ENCODE results near the gene ARHGEF16. TPM values are rescaled to one million over a fixed set of nuclear protein-coding genes. Genes with fewer than 3 reads are reported as not detected.

Gene ARHGEF16
- total RNA-seq, 1 donor from 2014 or later = 1.3 TPM

DNA sequence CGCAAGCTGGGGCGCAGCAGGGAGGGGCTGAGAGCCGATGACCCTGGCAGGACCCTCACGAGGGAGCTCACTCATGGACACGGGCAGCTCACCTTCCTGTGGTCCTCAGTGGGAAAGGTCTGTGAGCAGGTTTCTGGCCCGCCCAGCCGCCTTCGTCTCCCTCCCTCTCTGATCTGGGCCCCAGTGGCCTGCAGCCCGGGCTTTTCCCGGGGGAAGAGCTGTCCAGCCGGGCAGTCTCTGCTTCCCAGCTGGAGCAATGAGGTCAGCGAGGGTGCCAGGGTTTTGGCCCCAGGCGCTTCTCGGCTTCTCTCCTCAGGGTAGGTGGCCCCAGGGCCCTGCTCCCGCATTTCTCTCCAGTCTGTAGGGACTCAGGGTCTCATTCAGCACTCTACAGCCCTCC is 22.2 kb upstream of the ARHGEF16 start:
- H2AFZ ChIP-seq (replicated peaks) = no peak overlapping the region
- H3K36me3 ChIP-seq = no peaks in the 10 kb centered on the region
- no peak overlapping the region for H3K4me3 ChIP-seq
- TF ChIP-seq EZH2 (IDR thresholded peaks at IDR 0.05) = no peak
- Mint-ChIP-seq H3K9me3 (no peaks in the 10 kb centered on the region), H3K4me1 (peaks cover 13% of the 10 kb centered on the region), H3K27me3 (ENCODE audit: insufficient read depth, low read depth) (peaks cover 7% of the 10 kb centered on the region), H3K4me3 (no peak overlapping the region), H3K27ac (no peak overlapping the region), H3K36me3 (no peaks in the 10 kb centered on the region)
- no peak for DNase-seq (ENCODE audit: low spot score)
- H3K9me3 ChIP-seq (ENCODE audit: low read depth) = no peaks in the 10 kb centered on the region
- H3K79me2 ChIP-seq (ENCODE audit: low read depth) = no peaks in the 10 kb centered on the region
- H3K27ac ChIP-seq = no peak overlapping the region
- peaks cover 9% of the 10 kb centered on the region for H3K4me1 ChIP-seq
- H3K4me2 ChIP-seq = no peak overlapping the region
- H3F3A ChIP-seq (ENCODE audit: low read depth) = no peaks in the 10 kb centered on the region
- H4K20me1 ChIP-seq (ENCODE audit: low read depth) = no peaks in the 10 kb centered on the region
- no peaks in the 10 kb centered on the region for H3K27me3 ChIP-seq
- no peak overlapping the region for H3K9ac ChIP-seq

DNA sequence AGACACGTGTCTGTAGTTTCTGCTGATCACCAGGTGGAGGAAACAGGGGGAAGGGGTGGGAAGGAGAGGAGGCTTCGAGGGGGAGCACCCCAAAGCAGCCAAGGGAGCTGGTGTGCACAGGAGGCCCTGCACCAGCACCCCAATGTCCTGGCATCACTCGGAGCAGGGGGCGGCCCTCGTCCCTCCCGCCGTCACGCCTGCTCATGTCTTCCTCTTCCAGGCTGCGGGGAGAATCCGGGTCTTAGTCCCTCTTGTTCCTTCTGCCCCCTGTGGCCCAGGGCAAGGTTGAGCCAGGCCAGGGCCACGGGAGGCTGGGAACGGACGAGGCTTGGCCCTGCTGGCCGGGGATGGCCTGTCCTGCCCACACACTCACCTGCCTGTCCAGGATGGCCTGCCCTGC is 21.4 kb upstream of the ARHGEF16 start:
- Histone ChIP-seq H3K9ac (no peak overlapping the region), H3K36me3 (no peaks in the 10 kb centered on the region), H3K79me2 (ENCODE audit: low read depth) (no peaks in the 10 kb centered on the region), H3K27me3 (no peaks in the 10 kb centered on the region), H4K20me1 (ENCODE audit: low read depth) (no peaks in the 10 kb centered on the region), H3K27ac (no peak overlapping the region), H3F3A (ENCODE audit: low read depth) (no peaks in the 10 kb centered on the region), H3K4me2 (no peak overlapping the region), H2AFZ (replicated peaks) (no peak overlapping the region), H3K4me3 (no peak overlapping the region), H3K9me3 (ENCODE audit: low read depth) (no peaks in the 10 kb centered on the region), H3K4me1 (peaks cover 9% of the 10 kb centered on the region)
- H3K9me3 Mint-ChIP-seq = no peaks in the 10 kb centered on the region
- no peaks in the 10 kb centered on the region for H3K36me3 Mint-ChIP-seq
- no peak for DNase-seq (ENCODE audit: low spot score)
- peaks cover 8% of the 10 kb centered on the region for H3K27me3 Mint-ChIP-seq (ENCODE audit: insufficient read depth, low read depth)
- H3K4me1 Mint-ChIP-seq = peaks cover 13% of the 10 kb centered on the region
- TF ChIP-seq EZH2 (IDR thresholded peaks at IDR 0.05) (no peak), CTCF (IDR thresholded peaks at IDR 0.05) (no peak), EZH2phosphoT487 (IDR thresholded peaks at IDR 0.05) (no peak)
- H3K4me3 Mint-ChIP-seq = no peak overlapping the region
- no peak overlapping the region for H3K27ac Mint-ChIP-seq

GRCh38 chr1:3433596-3434320 is 20.7 kb upstream of the ARHGEF16 start:
- Histone ChIP-seq H3K27ac (no peak overlapping the region), H3K27me3 (no peaks in the 10 kb centered on the region), H3K4me3 (no peak overlapping the region), H4K20me1 (ENCODE audit: low read depth) (no peaks in the 10 kb centered on the region), H2AFZ (replicated peaks) (no peak overlapping the region), H3K36me3 (no peaks in the 10 kb centered on the region), H3K4me1 (peaks cover 9% of the 10 kb centered on the region), H3K4me2 (no peak overlapping the region), H3K9me3 (ENCODE audit: low read depth) (no peaks in the 10 kb centered on the region), H3K9ac (no peak overlapping the region), H3K79me2 (ENCODE audit: low read depth) (no peaks in the 10 kb centered on the region), H3F3A (ENCODE audit: low read depth) (no peaks in the 10 kb centered on the region)
- Mint-ChIP-seq H3K9me3 (no peaks in the 10 kb centered on the region), H3K27me3 (ENCODE audit: insufficient read depth, low read depth) (peaks cover 8% of the 10 kb centered on the region), H3K36me3 (no peaks in the 10 kb centered on the region), H3K27ac (no peak overlapping the region), H3K4me1 (peaks cover 13% of the 10 kb centered on the region), H3K4me3 (no peak overlapping the region)
- DNase-seq (ENCODE audit: low spot score) = no peak
- TF ChIP-seq CTCF (IDR thresholded peaks at IDR 0.05) (no peak), EZH2phosphoT487 (IDR thresholded peaks at IDR 0.05) (no peak), EZH2 (IDR thresholded peaks at IDR 0.05) (no peak)

- no peak for TF ChIP-seq EZH2phosphoT487 (IDR thresholded peaks at IDR 0.05)
- no peak for TF ChIP-seq EZH2 (IDR thresholded peaks at IDR 0.05)
- TF ChIP-seq CTCF (IDR thresholded peaks at IDR 0.05) = no peak
- no peaks in the 10 kb centered on the region for H3K9me3 ChIP-seq (ENCODE audit: low read depth)
- H3K79me2 ChIP-seq (ENCODE audit: low read depth) = no peaks in the 10 kb centered on the region
- no peak overlapping the region for H3K4me3 ChIP-seq
- no peak overlapping the region for H3K9ac ChIP-seq
- no peak overlapping the region for H3K4me2 ChIP-seq
- peaks cover 11% of the 10 kb centered on the region for H3K4me1 ChIP-seq
- H3K27ac ChIP-seq = no peak overlapping the region
- H3K27ac Mint-ChIP-seq = no peak overlapping the region
- no peak overlapping the region for H2AFZ ChIP-seq (replicated peaks)
- H3K36me3 ChIP-seq = no peaks in the 10 kb centered on the region
- H3F3A ChIP-seq (ENCODE audit: low read depth) = no peaks in the 10 kb centered on the region
- H4K20me1 ChIP-seq (ENCODE audit: low read depth) = no peaks in the 10 kb centered on the region
- H3K4me3 Mint-ChIP-seq = no peak overlapping the region
- H3K9me3 Mint-ChIP-seq = no peaks in the 10 kb centered on the region
- no peaks in the 10 kb centered on the region for H3K27me3 ChIP-seq
- peaks cover 13% of the 10 kb centered on the region for H3K4me1 Mint-ChIP-seq
- no peak for DNase-seq (ENCODE audit: low spot score)
- H3K27me3 Mint-ChIP-seq (ENCODE audit: insufficient read depth, low read depth) = peaks cover 8% of the 10 kb centered on the region
- H3K36me3 Mint-ChIP-seq = no peaks in the 10 kb centered on the region
Measured at GRCh38 chr1:3434406-3435110, 19.9 kb upstream of the ARHGEF16 start.
